G401 (cell line): ENCODE measurements around the gene ETV5. TPM values are rescaled to one million over a fixed set of nuclear protein-coding genes. Genes with fewer than 3 reads are reported as not detected.
"Not testable (repeated sequence)": the region's sequence is repeated elsewhere in the genome, so short reads cannot be mapped to it uniquely, and the experiment has no call there.

ENCODE experiments used
- DNase-seq: peaks from one replicate; pipeline ENCODE4 v3.0.0-alpha.2; 2015; ENCODE audit warnings: low spot score
- in situ Hi-C: cut with HindIII; loops from 2 replicates; pipeline ENCODE4 v1.10.0; 2016; ENCODE audit warnings: low sequenced_read_pairs, mixed read lengths
- total RNA-seq: library from RNA; depleted of rRNA; stranded (reverse); fragments of >200 nt; shearing (Covaris generic); gene quantifications from 2 replicates; pipeline ENCODE4 v1.2.3, GENCODE V29; 2014

The ETV5 gene
- total RNA-seq, 1 experiment from 2014 or later = 22.8 TPM

DNA sequence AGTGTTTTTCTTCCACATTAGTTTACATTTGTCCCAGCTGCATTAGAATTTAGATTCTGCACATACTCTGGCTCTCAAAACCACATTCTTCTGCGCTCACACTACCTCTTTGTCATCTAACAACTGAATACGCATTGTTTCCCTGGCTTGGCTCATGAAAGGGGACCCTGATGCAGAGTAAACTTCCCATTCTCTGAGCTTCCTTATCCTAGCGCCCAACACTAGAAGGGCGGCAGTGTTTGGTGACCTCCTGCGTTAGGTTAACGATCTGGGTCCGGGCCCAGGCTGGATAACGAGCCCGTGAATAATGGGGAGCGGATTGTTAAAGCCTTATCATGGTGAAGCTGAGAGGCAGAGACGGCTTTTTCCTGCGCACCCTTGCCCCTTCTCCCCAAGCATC, 63.9 kb downstream of the ETV5 start:
- in situ Hi-C loops = no loop called here
- DNase-seq = no peak

DNA sequence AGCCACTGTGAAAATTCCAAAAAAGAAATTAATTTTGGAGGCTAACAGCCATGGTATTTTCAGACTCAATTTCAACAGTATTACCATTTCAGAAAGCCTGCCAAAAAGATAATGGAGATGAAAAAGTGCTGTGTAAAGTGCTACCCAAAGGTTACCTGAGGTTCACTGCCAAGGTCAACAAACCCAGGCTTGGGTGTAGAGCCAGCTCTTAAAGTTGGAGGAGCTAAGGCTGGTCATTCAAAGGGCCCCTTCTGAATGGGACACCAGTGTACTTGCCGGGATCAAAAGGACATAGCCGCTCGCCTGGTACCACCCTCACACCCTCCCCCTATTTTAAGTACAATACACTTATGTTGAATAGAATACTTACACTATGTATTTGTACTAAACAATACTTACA, 64.5 kb downstream of the ETV5 start:
- in situ Hi-C loops = no loop called here
- no peak for DNase-seq

DNA sequence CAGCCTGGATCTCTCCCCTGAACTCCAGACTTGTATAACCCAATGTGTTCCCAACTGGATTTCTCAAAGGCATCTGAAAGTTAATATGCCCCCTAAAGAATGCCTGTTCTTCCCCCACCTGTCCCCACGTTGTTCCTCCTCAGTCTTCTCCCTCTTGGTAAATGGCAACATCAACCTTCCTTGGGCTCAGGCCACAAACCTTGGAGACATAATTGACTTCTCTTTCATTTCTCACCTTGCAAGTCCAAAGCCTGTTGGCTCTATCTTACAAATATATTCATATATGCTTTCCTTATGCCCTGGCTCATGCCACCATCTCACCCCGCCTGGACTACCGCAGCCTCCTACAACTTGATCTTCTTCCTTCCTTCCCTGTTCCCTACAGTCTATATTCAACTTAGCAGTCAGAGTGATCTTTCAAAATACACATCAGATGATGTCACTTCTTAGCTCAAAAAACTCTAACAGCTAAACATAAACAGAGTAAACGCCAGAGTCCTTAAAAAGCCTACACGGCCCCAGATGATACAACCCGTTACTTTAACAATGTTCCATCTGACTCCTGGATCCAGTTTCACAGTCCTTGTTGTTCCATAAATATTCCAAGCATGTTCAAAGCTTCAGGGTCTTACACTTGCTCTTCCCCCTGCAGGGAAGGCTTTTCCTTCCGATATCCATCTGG, 66.2 kb downstream of the ETV5 start:
- no peak for DNase-seq
- in situ Hi-C loops = no loop called here

DNA sequence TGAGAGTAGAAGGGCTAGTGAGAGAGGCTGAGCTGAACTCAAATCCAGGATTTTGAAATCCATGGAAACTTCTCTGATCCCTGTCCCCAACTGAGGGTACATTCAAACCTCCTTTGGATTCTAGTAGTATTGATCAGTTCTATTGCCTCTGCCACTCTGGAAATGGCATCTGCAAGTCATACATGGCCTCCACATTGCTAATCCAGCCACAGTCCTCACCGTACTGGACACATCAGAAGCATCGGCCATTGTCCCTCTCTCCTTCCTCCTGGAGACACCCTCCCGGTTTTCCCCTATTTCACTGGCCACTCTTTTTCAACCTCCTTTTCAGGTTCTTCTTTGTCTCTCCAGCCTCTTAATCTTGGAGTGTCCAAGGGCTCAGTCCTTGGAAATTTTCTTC, 66.9 kb downstream of the ETV5 start:
- no peak for DNase-seq
- in situ Hi-C loops = no loop called here

DNA sequence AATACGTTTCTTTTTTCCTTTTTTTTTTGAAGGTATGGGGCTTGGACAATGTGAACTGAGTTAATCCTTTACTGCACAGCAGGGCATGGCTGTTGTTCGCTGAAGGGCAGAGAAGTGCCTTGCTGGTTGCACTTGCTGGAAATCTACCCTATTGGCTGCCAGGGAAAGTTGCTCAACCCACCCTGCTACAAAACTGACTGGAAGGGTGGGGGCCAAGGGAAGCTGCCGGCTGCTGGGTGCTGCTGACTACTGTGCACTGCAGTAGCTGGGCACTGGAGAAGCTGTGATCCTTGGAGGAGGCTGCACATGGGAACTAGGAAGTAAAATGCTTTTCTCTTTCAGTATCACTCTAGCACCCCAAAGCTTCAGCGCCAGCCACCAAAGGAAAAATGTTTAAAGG, 70.5 kb downstream of the ETV5 start:
- in situ Hi-C loops = no loop called here

DNA sequence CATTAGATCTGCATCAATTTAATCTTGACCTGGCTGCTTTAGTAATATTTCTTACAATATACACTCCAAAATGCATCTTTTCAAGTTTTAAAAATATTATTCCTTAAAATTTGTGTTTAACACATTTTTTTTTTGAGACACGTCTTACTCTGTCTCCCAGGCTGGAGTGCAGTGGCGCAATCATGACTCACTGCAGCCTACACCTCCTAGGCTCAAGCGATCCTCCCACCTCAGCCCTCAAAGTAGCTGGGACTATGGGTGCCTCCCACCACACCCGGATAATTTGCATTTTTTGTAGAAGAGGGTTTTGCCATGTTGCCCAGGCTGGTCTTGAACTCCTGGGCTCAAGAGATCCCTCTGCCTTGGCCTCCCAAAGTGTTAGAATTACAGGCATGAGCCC, 73.6 kb downstream of the ETV5 start:
- in situ Hi-C loops = no loop called here
- DNase-seq = no peak

More for the DNA sequence above, 70.5 kb downstream of the ETV5 start:
- DNase-seq = no peak

DNA sequence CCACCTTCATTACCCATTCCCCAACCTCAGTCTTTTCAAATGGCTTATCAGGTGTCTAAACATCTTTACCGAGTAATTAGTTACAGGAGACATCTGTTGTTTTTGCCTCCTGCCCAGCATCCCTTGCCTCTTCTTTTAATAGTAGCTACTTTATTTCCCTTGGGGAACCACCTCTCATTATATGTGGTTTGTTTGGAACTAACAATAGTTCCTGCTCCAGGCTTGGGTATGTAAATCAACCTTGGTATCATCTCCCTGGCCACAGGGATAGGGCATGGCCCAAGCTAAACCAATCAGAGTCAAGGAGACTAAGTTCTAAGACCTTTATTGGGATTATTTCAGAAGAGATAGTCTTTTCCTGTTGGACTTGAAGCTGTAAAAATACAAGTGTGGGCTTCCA, 76.6 kb downstream of the ETV5 start:
- no peak for DNase-seq
- in situ Hi-C loops = no loop called here

DNA sequence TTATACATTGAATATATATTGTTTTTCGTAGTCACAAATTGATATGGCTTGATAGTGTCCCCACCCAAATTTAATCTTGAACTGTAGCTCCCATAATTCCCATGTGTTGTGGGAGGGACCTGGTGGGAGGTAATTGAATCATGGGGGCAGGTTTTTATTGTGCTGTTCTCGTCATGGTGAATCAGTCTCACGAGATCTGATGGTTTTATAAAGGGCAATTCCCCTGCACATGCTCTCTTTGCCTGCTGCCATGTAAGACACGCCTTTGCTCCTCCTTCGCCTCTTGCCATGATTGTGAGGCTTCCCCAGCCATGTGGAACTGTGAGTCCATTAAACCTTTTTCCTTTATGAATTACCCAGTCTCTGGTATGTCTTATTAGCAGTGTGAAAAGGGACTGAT, 82.9 kb downstream of the ETV5 start:
- DNase-seq, in situ Hi-C loops: not testable (repeated sequence)

DNA sequence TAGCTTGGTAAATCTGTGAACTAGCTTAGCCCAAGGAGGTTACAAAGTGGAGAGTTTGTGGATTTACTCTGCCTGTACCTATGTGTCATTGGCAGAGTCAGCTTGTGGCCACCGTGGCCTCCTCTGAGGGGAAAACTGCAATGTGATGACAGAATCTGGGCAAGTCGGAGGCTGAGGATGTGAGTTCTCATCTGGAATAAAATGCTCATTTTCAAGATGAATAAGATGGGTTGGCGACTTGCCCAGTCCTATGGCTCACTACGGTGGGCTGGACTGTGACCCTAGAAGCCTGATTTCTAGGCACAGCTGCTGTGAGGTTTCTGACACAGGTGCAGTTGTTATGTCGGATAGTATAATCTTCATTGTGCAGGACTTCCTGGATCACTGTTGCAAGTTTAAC, 83.7 kb downstream of the ETV5 start:
- in situ Hi-C loops = no loop called here
- no peak for DNase-seq

DNA sequence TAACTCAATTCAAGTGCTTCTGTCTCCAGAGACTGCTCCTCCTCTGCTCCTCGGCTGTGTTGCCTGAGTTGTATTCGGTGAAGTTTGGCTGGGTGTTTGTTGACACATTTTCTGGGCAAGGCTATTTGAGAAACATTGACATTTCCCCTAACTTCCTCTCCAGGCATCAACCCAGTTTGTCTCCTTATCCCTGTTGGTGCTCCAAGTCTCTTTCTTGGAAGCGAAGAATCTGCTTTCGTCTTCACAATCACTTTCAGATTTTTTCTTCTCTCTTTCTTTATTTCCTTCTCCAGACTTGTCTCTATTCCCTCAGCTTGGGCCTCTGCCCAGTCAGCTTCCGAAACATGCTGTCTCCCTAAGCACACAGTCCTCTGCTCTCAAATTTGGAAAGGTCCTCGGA, 84.7 kb downstream of the ETV5 start:
- peak; percentile 56 for DNase-seq
- in situ Hi-C loops = no loop called here

DNA sequence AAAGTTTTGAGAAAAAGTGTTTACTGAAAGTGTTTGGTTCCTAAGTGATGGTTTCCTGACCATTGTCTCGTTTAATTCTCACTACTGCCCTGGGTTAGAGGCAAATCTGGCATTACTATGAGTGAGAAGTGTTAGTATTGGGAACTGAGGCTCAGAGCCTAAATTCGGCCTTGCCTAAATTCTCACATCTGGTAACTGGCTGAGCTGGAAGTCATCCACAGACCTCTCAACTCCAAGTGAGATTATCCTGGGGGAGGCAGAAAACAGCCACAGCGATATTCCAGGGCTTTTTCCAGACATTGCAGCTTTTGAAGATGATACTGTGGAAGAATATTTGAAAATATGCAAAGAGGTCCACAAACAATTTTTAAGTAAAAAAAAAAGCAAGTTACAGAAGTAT, 86.0 kb downstream of the ETV5 start:
- in situ Hi-C loops = no loop called here
- DNase-seq = no peak

DNA sequence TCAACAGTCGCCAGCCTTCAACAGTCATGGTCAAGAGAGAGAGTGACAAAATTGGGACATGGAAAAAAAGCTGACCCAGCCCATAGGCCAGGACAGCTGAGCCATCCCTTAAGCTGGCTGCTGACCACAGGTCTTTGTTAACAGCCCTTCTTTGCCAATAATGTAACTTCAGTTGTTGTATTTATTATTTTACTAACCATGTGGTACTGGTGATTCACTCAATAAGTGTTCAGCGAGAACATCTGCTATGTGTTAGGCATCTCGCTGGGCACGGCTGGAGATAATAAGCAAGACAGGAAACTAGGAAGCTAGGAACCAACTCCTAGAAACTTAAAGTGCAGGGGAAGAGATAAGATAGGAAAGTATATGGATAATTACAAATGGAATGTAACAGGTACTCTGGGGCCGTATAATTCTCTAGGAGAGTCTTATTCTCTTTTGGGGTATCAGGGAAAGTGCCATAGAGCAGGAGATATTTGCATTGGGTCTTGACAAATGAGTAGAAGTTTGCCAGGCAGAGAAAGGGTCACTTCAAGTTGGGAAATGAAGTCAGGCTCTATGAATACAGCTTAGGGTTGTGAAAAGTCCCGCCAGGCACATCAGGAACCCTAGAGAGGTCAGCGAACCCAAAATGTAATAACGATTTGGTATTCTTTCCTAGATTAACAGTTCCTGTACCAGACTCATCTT, 87.1 kb downstream of the ETV5 start:
- in situ Hi-C loops = no loop called here
- DNase-seq = no peak

DNA sequence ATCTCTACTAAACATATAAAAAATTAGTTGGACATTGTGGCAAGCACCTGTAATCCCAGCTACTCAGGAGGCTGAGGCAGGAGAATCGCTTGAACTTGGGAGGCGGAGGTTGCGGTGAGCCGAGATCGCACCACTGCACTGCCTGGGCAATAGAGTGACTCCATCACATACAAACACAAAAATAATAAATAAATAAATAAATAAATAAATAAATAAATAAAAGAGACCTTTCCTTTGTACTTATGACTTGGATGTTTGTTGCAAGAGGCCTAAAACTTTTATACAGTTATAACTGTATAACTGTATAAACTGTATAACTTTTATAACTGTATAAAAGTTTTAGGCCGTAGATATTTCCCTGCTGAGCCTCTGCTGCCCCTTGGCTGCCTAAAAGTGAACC, 87.6 kb downstream of the ETV5 start:
- DNase-seq, in situ Hi-C loops: not testable (repeated sequence)

DNA sequence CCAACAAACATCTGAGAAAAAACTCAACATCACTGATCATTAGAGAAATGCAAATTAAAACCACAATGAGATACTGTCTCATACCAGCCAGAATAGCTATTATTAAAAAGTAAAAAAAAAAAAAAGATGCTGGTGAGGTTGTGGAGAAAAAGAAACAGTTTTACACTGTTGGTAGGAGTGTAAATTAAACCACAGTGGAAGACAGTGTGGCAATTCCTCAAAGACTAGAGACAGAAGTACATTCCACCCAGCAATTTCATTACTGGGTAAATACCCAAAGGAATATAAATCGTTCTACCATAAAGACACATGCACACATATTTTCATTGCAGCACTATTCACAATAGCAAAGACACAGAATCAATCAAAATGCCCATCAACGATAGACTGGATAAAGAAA, 89.6 kb downstream of the ETV5 start:
- in situ Hi-C loops, DNase-seq: not testable (repeated sequence)

DNA sequence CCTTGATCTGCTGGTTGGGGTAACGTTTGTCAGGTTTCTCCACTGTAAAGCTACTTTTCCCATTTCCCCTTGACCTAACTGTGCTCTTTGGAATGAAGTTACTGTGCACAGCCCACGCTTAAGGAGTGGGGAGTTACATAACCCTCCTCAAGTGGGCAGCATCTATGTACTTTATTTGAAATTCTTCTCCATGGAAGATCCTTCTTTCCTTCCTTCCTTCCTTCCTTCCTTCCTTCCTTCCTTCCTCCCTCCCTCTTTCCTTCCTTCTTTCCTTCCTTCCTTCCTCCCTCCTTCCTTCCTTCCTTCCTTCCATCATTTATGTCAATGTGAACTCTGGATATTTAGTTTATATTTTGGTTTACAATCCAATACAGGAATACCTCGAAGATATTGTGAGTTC, 94.0 kb downstream of the ETV5 start:
- DNase-seq = no peak
- in situ Hi-C loops = no loop called here

DNA sequence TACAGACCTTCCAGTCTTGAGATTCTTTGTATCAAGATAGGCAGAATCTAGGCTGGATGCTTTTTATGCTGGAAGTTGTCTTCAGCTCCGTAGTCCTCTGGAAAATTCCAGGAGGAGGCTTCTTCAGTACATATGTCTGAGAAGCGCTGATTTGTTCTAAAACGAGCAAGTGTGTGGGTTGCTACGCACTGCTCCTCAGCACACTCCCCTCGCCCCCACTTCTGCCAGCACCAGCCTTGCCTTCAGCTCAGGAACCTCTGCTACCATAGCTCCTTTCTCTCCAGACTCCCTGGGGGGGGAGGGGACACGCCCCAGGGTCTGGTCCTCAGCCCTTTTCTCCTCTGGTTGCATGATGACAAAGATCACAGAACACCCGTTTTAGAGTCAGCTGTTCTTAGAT, 95.6 kb downstream of the ETV5 start:
- in situ Hi-C loops = no loop called here

DNA sequence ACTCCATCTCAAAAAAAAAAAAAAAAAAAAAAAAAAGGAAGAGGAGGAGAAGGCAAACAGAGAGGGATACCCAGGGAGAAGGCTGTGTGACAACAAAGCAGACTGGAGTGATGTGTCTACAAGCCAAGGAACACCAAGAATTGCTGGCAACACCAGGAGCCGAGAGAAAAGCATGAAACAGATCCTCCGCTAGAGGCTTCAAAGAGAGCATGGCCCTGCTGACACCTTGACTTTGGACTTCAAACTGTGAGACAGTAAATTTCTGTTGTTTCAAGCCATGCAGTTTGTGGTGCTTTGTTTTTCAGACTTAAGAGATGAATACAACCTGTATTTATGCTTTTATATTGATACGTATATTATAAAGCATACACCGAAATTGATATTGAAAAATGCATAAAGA, 96.8 kb downstream of the ETV5 start:
- in situ Hi-C loops = no loop called here
- no peak for DNase-seq

More for the DNA sequence above, 95.6 kb downstream of the ETV5 start:
- DNase-seq = no peak

DNA sequence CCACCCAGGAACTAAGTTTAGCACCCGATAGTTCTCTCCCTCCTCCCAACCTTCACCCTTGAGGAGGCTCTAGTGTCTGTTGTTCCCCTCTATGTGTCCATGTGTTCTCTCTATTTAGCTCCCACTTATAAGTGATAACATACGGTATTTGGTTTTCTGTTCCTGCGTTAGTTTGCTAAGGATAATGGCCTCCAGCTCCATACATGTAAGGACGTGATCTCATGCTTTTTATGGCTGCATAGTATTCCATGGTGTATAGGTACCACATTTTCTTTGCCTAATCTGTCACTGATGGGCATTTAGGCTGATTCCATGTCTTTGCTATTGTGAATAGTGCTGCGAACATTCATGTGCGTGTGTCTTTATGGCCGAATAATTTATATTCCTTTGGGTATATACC, 104.2 kb downstream of the ETV5 start:
- in situ Hi-C loops = no loop called here
- no peak for DNase-seq

DNA sequence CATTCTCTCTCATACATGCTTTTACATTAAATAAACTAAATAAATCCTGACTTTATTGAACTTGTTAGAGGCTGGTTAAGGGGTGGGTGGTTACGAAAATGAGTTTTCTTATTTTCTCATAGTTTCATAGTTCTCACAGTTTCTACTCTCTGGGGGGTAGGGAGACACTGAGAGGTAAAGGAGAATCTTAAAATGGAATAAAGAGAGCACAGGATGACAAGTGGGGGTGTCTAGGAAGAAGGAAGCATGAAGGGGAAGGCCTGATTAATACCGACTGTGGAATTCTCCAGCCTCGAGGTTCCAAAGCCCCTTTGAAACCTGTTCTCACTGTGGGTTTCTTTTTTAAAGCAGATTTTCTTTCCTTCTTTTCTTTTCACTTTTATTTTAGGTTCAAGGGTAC, 104.7 kb downstream of the ETV5 start:
- in situ Hi-C loops = no loop called here
- DNase-seq = no peak

DNA sequence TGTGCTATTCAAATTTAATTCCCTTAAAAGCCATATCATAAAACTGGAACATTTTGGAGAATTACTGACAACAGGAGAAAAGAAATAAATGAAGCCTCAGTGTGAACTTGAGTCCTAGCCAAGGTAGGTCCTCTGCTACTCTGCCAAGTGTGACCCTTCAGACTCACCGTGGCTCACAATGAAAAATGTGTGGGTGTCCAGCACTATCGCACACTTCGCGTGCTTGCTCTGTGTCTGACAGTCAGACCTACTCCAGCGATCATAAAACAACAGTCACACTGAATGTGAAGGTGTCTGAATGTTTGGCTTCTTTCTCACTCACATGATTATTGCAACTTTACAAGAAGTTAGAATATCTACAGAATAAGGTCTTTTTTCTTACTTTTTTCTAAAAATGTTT, 105.3 kb downstream of the ETV5 start:
- no peak for DNase-seq
- in situ Hi-C loops = no loop called here

DNA sequence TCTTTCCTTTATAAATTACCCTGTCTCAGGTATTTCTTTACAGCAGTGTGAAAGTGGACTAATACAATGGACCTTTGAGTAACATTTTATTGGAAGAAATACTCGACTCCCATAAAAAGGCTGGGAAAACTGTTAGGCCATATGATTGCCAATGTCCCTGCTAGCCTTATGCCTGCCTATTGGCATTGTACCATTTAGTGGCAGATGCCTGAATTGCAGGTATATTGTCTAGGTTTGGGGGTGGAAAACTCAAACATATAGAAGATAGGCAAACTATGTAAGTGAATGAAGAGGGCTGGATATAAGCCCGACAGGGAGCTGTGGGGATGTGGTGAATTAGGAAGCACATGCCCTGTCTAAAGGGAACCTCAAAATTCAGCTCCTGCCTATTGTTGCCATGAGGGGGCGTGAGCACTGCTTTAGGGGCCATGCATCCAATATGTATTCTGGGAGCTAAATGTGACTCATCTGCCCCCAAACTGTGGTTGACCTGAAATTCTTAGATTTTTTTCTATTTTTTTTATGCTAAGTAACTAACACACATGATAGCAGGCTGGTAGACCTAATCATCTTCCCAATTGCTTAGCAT, 105.9 kb downstream of the ETV5 start:
- no peak for DNase-seq
- in situ Hi-C loops = no loop called here
